ENCODE measurements around the gene SCAF11. TPM values are rescaled to one million over a fixed set of nuclear protein-coding genes. Genes with fewer than 3 reads are reported as not detected.

Gene SCAF11
- total and polyA plus RNA-seq, 11 donors = 26.4 to 148 (median 85.7) TPM

DNA sequence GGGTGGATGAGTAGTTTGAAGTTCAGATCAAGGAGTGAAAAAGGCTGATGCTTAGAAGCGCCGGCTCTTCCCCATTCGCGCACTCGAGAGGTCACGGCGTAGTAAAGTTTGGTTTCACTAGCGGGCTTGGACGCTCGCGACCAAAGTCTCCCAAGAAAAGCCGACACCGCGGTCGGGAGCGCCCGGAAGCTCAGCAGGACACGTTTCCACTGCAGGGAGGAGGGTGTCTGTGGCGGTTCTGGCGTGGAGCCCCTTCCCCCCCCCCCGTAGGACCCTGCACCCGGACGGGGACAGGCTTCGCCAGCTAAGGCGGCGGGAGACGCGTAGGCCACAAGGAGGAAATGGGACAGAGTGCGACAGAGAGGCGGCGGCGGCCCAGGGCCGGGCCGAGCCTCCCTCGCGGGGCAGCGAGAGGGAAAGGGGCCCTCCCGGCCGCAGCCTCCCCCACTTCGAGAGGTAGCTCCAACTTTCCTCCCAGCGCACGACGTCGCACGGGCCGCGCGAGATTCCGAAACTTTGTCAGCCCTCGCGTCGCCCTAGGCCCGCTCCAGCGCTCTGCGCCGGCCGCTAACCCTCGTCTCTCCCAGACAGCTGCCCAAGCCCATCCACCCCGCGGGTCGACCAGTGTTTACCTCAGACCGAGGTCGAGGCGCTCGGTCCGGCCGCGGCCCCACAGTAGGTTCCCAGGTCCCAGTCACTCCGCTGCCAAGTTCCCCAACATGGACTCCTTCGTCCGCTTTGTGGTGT is 480 bp downstream of the SCAF11 start:
- WGBS, 4 donors = 0 to 1% (median 0%) methylated on average over 19 to 71 of the region's 71 CpGs
- Histone ChIP-seq H3K4me1 (peaks cover 0 to 55% (median 42%) of the 10 kb centered on the region in 12 donors), H3K27me3 (no peaks in the 10 kb centered on the region), H3K27ac (peak overlapping the region; percentile 96 to 100 (median 99)), H3K4me3 (peak overlapping the region; percentile 73 to 98 (median 90)), H3K36me3 (peaks cover 0 to 14% (median 0%) of the 10 kb centered on the region in 9 donors), H3K9me3 (no peaks in the 10 kb centered on the region)
- intact Hi-C loops (cut with DNase I) = loop anchor here in 6 of 10 donors (2.0 to 10.0 kb wide), 7 partner anchors 225 to 672 kb away; partner anchors contain the start of genes ARID2 (in 6 of the 6) and SLC38A2 (in 2 of the 6)
- ATAC-seq (peak; percentile 4 to 54 (median 37)), DNase-seq (peak; percentile 74 to 89 (median 80))
- TF ChIP-seq POLR2A (IDR thresholded peaks at IDR 0.05) = peak in 1 of 2 donors; percentile 8
- TF ChIP-seq, protein P1, sequence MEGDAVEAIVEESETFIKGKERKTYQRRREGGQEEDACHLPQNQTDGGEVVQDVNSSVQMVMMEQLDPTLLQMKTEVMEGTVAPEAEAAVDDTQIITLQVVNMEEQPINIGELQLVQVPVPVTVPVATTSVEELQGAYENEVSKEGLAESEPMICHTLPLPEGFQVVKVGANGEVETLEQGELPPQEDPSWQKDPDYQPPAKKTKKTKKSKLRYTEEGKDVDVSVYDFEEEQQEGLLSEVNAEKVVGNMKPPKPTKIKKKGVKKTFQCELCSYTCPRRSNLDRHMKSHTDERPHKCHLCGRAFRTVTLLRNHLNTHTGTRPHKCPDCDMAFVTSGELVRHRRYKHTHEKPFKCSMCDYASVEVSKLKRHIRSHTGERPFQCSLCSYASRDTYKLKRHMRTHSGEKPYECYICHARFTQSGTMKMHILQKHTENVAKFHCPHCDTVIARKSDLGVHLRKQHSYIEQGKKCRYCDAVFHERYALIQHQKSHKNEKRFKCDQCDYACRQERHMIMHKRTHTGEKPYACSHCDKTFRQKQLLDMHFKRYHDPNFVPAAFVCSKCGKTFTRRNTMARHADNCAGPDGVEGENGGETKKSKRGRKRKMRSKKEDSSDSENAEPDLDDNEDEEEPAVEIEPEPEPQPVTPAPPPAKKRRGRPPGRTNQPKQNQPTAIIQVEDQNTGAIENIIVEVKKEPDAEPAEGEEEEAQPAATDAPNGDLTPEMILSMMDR (IDR thresholded peaks at IDR 0.05) = no peak

DNA sequence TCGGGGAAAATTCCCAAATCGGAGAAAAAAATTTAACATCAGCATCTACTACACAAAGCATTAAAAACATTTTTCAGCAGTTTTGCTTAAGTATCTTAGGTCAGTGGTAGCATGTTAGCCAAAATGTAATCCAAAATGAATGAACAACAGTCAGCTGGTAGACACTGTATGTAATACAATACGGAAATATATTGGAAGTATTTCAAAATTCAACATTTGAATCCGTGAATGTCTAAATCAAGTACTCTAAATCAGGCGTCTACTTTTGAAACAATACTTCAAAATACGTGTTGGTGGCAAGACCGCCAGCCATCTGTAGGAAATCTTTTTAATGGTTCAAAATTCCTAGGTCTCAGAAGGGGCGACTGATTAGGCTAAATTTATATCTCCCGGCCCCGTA is 1.1 kb downstream of the SCAF11 start:
- peaks cover 0 to 61% (median 48%) of the 10 kb centered on the region in 12 donors for H3K4me1 ChIP-seq
- peak overlapping the region; percentile 73 to 98 (median 90) for H3K4me3 ChIP-seq
- TF ChIP-seq, protein P1 (IDR thresholded peaks at IDR 0.05) = no peak
- no peak for TF ChIP-seq POLR2A (IDR thresholded peaks at IDR 0.05)
- no peaks in the 10 kb centered on the region for H3K9me3 ChIP-seq
- DNase-seq (no peak), ATAC-seq (no peak)
- intact Hi-C loops (cut with DNase I) = loop anchor here in 2 of 10 donors (5.0 to 10.0 kb wide), 2 partner anchors 224 to 262 kb away; partner anchors contain the start of gene ARID2 (in 1 of the 2)
- peak overlapping the region; percentile 96 to 100 (median 99) for H3K27ac ChIP-seq
- H3K27me3 ChIP-seq = no peaks in the 10 kb centered on the region
- H3K36me3 ChIP-seq = peaks cover 0 to 15% (median 0%) of the 10 kb centered on the region in 9 donors
- 2% methylated on average over 10 of the region's 10 CpGs for WGBS, 4 donors

DNA sequence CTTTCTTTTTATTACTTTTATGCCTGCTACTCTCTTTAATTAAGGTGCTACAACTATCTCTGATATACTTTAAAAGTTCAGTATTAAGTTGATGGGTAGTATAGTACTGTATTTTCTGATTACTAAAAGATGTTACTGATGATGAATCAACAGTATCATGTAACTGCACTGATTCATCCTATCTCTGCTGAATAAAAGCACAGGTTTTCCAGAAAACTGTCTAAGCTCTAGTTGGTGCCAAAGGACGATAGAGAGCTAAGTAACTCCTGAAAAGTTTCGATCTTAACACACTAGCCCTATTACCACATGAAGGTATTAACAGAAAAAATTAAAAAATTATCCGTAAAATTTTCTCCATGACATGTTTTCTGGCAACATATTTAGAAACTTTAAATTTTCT is 2.1 kb downstream of the SCAF11 start:
- ATAC-seq (no peak), DNase-seq (no peak)
- H3K27me3 ChIP-seq = no peaks in the 10 kb centered on the region
- H3K36me3 ChIP-seq = peaks cover 0 to 15% (median 0%) of the 10 kb centered on the region in 9 donors
- 27 to 34% (median 33%) methylated on average over 3 of the region's 3 CpGs for WGBS, 4 donors
- no peaks in the 10 kb centered on the region for H3K9me3 ChIP-seq
- intact Hi-C loops (cut with DNase I) = loop anchor here in 2 of 10 donors (5.0 to 10.0 kb wide), 2 partner anchors 223 to 261 kb away; partner anchors contain the start of gene ARID2 (in 1 of the 2)
- H3K4me1 ChIP-seq = peaks cover 0 to 70% (median 55%) of the 10 kb centered on the region in 12 donors
- H3K4me3 ChIP-seq = peak overlapping the region in 9 of 12 donors; percentile 73 to 97 (median 90)
- H3K27ac ChIP-seq = peak overlapping the region in 10 of 12 donors; percentile 10 to 100 (median 99)
- TF ChIP-seq POLR2A (IDR thresholded peaks at IDR 0.05) = no peak
- TF ChIP-seq, protein P1 (IDR thresholded peaks at IDR 0.05) = no peak

DNA sequence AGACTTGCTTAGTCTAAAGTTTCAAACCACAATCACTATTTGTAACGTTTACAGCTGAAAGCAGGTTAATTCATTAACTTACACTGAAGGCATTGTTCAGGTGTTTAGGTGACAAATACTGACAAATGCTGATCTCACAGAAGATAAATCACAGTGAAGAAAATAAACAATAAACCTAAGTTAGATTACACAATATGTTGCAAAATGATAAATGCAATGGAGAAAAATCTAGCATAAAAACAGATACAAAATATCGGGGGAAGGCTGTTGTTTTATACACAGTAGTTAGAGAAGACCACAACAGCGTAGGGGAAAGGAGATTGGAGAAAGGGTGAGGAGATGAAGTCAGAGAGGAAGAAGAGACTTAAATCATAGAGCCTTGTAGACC is 3.0 kb downstream of the SCAF11 start:
- DNase-seq = no peak
- 54 to 60% (median 58%) methylated on average over 3 of the region's 3 CpGs for WGBS, 4 donors
- Histone ChIP-seq H3K9me3 (no peaks in the 10 kb centered on the region), H3K4me3 (peak overlapping the region in 5 of 12 donors; percentile 2 to 91 (median 77)), H3K36me3 (peaks cover 0 to 15% (median 0%) of the 10 kb centered on the region in 9 donors), H3K27me3 (no peaks in the 10 kb centered on the region), H3K4me1 (peaks cover 0 to 72% (median 64%) of the 10 kb centered on the region in 12 donors), H3K27ac (peak overlapping the region in 10 of 12 donors; percentile 21 to 100 (median 74))
- TF ChIP-seq, protein P1 (IDR thresholded peaks at IDR 0.05) = no peak
- no peak for TF ChIP-seq POLR2A (IDR thresholded peaks at IDR 0.05)
- intact Hi-C loops (cut with DNase I) = loop anchor here in 2 of 10 donors (5.0 to 10.0 kb wide), 2 partner anchors 223 to 260 kb away; partner anchors contain the start of gene ARID2 (in 1 of the 2)
- no peak for ATAC-seq

Measured in heart left ventricle (tissue), 16 donors.